A549 (cell line): ENCODE results near the gene ATP8A2.

Experiments used
- CBX8 ChIP-seq: fragments of 200-600 bp; sonication (generic); IDR thresholded peaks from 2 replicates; pipeline ENCODE4 v1.6.1; 2016
- MYC ChIP-seq: IDR thresholded peaks from 2 replicates; pipeline ENCODE4 v1.6.1; 2012; ENCODE audit warnings: mild to moderate bottlenecking, inconsistent platforms, low read length, improper control_type of control experiment, borderline replicate concordance
- NPAS2 ChIP-seq: fragments of 250-450 bp; sonication (Bioruptor Pico); IDR thresholded peaks from 2 replicates; pipeline ENCODE4 v1.8.0; 2022; ENCODE audit warnings: mild to moderate bottlenecking, moderate library complexity, borderline replicate concordance
- NR3C1 ChIP-seq: fragments of >200 bp; sonication (Bioruptor Twin); formaldehyde crosslinking; IDR thresholded peaks from 3 replicates; pipeline ENCODE4 v1.6.1; 2017
- SMC3 ChIP-seq: fragments of >200 bp; sonication (Bioruptor Twin); formaldehyde crosslinking; IDR thresholded peaks from 3 replicates; pipeline ENCODE4 v1.6.1; 2018; ENCODE audit warnings: inconsistent platforms
- TP53 ChIP-seq: fragments of 250-450 bp; sonication (Bioruptor Pico); IDR thresholded peaks from 2 replicates; pipeline ENCODE4 v1.5.0; 2021; ENCODE audit warnings: mild to moderate bottlenecking, moderate library complexity
- ZNF302 ChIP-seq: fragments of 250-450 bp; sonication (Bioruptor Pico); IDR thresholded peaks from 2 replicates; pipeline ENCODE4 v1.9.0; 2021; ENCODE audit warnings: inconsistent platforms, mild to moderate bottlenecking, moderate library complexity
- TF ChIP-seq, protein P1 (sequence below): fragments of >200 bp; sonication (Bioruptor Twin); formaldehyde crosslinking; IDR thresholded peaks from 3 replicates; pipeline ENCODE4 v1.5.1; 2016
- TF ChIP-seq, protein P2 (sequence below): fragments of 150-350 bp; IDR thresholded peaks from 2 replicates; pipeline ENCODE4 v1.6.1; 2014; ENCODE audit warnings: low read depth, mild to moderate bottlenecking, low read length

DNA sequence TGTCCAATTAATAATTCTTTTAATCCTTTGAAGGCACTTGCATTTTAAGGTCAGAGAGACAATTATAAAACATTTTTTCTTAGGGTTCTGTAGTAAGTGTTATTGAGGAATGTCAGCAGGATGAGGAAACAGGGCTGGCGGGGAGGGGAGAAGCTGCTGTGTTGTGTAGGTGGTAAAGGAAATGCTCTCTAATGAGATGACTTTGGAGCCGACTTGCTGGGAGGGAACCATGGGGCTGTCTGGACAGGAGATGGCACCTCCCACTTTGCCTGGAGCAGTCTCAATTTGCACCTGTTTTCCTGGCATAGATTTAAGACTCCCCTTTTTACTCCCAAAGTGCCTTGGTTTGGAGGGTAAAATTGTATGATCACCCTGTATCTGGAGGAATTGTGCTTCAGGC is 230.4 kb downstream of the ATP8A2 start:
- TF ChIP-seq NR3C1 (no peak), TP53 (CRISPR knock-in tag) (no peak), NPAS2 (CRISPR knock-in tag) (no peak), SMC3 (no peak), ZNF302 (no peak), CBX8 (no peak), MYC (no peak)
- TF ChIP-seq, protein P1, sequence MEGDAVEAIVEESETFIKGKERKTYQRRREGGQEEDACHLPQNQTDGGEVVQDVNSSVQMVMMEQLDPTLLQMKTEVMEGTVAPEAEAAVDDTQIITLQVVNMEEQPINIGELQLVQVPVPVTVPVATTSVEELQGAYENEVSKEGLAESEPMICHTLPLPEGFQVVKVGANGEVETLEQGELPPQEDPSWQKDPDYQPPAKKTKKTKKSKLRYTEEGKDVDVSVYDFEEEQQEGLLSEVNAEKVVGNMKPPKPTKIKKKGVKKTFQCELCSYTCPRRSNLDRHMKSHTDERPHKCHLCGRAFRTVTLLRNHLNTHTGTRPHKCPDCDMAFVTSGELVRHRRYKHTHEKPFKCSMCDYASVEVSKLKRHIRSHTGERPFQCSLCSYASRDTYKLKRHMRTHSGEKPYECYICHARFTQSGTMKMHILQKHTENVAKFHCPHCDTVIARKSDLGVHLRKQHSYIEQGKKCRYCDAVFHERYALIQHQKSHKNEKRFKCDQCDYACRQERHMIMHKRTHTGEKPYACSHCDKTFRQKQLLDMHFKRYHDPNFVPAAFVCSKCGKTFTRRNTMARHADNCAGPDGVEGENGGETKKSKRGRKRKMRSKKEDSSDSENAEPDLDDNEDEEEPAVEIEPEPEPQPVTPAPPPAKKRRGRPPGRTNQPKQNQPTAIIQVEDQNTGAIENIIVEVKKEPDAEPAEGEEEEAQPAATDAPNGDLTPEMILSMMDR = no peak
- TF ChIP-seq, protein P2, sequence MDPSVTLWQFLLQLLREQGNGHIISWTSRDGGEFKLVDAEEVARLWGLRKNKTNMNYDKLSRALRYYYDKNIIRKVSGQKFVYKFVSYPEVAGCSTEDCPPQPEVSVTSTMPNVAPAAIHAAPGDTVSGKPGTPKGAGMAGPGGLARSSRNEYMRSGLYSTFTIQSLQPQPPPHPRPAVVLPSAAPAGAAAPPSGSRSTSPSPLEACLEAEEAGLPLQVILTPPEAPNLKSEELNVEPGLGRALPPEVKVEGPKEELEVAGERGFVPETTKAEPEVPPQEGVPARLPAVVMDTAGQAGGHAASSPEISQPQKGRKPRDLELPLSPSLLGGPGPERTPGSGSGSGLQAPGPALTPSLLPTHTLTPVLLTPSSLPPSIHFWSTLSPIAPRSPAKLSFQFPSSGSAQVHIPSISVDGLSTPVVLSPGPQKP = no peak
